ENCODE measurements around the gene KPNA4.

The KPNA4 gene

DNA sequence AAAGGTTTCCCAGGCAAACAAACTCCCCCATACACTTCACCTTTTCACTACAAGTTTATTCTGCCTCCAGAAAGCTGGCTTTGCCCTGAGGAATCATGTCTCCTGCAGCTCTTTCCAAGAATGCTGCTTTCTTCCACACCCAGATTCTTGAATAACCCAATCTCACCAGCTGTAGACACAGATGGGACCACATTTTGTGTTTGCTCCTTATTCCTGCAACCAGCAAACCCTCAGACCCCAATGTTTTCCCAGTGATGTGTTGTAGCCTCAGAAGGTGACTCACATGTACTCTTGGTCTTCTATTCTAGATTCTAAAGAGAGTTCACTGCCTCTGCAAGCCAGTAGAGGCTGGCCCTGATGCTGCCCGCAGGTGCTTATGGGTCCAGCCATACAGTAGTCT, 92.2 kb downstream of the KPNA4 start:
- H3K4me3 ChIP-seq (ENCODE audit: low read depth, low read length): no peak overlapping the region
- TF ChIP-seq, protein P1, sequence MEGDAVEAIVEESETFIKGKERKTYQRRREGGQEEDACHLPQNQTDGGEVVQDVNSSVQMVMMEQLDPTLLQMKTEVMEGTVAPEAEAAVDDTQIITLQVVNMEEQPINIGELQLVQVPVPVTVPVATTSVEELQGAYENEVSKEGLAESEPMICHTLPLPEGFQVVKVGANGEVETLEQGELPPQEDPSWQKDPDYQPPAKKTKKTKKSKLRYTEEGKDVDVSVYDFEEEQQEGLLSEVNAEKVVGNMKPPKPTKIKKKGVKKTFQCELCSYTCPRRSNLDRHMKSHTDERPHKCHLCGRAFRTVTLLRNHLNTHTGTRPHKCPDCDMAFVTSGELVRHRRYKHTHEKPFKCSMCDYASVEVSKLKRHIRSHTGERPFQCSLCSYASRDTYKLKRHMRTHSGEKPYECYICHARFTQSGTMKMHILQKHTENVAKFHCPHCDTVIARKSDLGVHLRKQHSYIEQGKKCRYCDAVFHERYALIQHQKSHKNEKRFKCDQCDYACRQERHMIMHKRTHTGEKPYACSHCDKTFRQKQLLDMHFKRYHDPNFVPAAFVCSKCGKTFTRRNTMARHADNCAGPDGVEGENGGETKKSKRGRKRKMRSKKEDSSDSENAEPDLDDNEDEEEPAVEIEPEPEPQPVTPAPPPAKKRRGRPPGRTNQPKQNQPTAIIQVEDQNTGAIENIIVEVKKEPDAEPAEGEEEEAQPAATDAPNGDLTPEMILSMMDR (IDR thresholded peaks at IDR 0.05; ENCODE audit: control insufficient read depth, extremely low read depth, insufficient read depth): no peak
- DNase-seq (ENCODE audit: low read depth): no peak

DNA sequence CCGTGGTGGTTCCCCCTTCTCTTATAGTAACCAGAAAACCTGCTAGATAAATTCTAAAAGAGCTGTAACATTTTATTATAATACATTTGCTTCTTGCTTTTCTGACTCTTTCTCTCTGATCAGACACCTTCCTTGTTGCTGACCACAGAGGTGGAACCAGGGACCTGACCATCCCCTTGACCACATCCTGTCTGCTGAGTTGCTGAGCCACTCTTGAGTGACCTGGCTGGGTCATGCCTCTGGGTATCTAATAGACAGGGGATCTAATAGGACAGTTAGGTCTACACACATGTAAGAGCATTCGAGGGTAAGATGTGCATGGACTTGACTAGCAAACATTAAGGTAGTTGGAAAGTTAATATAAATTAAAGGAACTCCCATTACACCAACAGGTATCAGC, 93.0 kb downstream of the KPNA4 start:
- DNase-seq (ENCODE audit: low read depth): no peak
- no peak overlapping the region for H3K4me3 ChIP-seq (ENCODE audit: low read depth, low read length)
- TF ChIP-seq, protein P1 (IDR thresholded peaks at IDR 0.05; ENCODE audit: control insufficient read depth, extremely low read depth, insufficient read depth): no peak

DNA sequence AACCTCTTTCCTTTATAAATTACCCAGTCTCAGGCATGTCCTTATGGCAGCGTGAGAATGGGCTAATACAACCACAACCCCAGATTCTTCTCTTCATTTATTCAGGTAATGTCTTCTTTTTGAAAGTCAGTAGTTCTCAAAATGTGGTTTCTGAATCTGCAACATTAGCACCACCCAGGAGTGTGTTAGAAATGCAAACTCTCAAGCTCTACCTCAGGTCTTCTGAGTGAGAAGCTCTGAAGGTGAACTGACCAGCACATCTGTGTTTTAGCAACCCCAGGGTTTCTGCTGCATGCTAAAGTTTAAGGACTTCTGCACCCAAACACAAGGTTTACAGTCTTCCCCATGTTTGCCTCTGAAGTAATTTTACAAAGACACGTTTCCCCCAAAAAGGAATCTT, 93.5 kb downstream of the KPNA4 start:
- DNase-seq (ENCODE audit: low read depth): no peak
- TF ChIP-seq, protein P1 (IDR thresholded peaks at IDR 0.05; ENCODE audit: control insufficient read depth, extremely low read depth, insufficient read depth): no peak
- H3K4me3 ChIP-seq (ENCODE audit: low read depth, low read length): no peak overlapping the region

DNA sequence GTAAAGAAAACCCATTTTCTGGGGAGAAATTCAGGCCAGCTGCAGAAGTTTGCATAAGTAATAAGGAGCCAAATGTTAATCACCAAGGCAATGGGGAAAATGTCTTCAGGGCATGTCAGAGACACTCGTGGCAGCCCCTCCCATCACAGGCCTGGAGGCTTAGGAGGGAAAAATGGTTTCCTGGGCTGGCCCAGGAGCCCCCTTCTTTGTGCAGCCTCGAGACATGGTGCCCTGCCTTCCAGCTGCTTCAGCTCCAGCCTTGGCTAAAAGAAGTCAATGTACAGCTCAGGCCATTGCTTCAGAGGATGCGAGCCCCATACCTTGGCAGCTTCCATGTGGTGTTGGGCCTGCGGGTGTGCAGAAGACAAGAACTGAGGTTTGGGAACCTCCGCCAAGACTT, 95.2 kb downstream of the KPNA4 start:
- no peak overlapping the region for H3K4me3 ChIP-seq (ENCODE audit: low read depth, low read length)
- TF ChIP-seq, protein P1 (IDR thresholded peaks at IDR 0.05; ENCODE audit: control insufficient read depth, extremely low read depth, insufficient read depth): no peak
- no peak for DNase-seq (ENCODE audit: low read depth)

DNA sequence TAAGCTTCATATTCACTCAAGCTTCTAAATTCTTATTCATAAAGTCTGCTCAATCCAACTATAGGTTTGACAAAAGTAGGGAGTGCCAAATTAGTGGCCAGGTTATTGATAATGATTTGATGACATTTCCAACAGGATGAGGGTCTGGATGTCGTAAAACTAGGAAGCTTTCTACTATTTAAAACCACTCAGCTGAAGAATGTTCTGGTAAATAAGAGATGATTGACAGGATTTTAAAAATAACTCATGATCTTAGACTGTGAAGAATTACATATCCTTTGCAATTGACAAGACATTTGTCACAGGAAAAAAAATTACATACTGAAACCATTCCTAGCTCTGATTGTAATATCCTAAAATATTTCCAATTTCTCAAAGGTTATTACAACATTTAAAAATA, 100.4 kb downstream of the KPNA4 start:
- TF ChIP-seq, protein P1 (IDR thresholded peaks at IDR 0.05; ENCODE audit: control insufficient read depth, extremely low read depth, insufficient read depth): no peak
- H3K4me3 ChIP-seq (ENCODE audit: low read depth, low read length): no peak overlapping the region

DNA sequence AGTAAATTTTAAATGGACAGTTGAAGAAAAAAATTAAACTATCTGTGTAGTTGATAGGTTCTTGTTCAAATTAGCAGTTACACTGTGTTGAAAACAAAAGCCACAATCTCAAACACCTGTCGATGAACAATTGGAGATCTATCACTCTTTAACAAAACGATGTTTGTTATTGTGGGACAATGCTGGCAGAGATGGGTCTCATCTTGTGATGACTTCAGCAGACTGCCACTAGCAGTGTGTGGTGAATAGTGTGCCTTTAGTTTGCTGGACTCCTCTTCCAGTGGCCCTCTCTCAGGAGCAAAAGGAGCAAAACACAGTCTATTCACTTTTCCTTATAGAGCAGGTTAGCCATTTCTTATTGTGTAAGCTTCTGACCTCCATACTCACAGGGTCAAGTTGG, 101.0 kb downstream of the KPNA4 start:
- no peak for DNase-seq (ENCODE audit: low read depth)
- H3K4me3 ChIP-seq (ENCODE audit: low read depth, low read length): no peak overlapping the region
- TF ChIP-seq, protein P1 (IDR thresholded peaks at IDR 0.05; ENCODE audit: control insufficient read depth, extremely low read depth, insufficient read depth): no peak

More for the DNA sequence above, 100.4 kb downstream of the KPNA4 start:
- no peak for DNase-seq (ENCODE audit: low read depth)

DNA sequence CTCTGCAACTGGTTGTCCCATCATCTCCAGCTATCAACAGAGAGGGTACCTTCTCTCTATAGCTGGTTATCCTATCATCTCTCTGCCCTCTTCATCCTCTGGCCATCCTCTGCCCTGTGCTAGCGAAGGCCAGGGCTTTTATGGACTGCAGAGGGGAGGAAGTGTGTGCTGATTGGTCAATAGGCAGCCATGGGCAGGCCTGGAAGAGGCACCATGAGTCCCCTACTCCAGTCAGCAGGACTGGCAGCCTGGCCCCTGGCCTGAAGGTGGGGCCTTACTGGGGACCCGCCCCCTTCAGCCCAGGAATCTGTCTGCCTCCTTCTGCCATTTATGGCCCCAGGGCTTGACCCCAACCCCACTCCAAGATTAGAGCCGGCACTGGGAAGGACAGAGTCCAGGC, 105.3 kb downstream of the KPNA4 start:
- TF ChIP-seq, protein P1 (IDR thresholded peaks at IDR 0.05; ENCODE audit: control insufficient read depth, extremely low read depth, insufficient read depth): no peak
- no peak overlapping the region for H3K4me3 ChIP-seq (ENCODE audit: low read depth, low read length)
- no peak for DNase-seq (ENCODE audit: low read depth)

All from LNCaP clone FGC (cell line).